ENCODE data around the gene PTGDS. TPM values are rescaled to one million over a fixed set of nuclear protein-coding genes. Genes with fewer than 3 reads are reported as not detected.

Gene PTGDS
- total and polyA plus RNA-seq, 9 of the 15 experiments (the other 6 are each of a cell fraction or from before 2014, with no cell fraction given): 0.46 to 7.1 (median 2.0) TPM

DNA sequence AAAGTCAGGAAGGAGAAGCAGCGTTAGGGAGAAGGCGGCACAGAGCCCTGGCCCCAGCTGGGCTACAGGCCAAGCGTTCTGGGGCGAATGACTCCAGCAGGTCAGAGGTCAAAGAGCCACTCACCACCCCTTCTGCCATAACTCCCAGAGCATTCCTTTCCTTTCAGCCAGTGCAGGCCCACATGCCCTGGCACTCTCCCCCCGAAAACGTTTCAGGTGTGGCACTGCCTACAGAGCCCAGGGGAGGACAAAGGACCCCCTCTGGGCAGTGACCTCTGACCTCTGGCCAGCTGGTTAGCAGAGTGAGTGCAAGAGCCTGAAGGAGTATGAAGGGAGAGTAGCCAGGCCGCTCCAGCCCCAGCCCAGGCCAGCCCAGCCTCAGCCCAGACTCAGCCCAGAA, 45.9 kb downstream of the PTGDS start (continued):
- TF ChIP-seq TSHZ1 (CRISPR knock-in tag; IDR thresholded peaks at IDR 0.05) (no peak), DPF2 (IDR thresholded peaks at IDR 0.05) (no peak), NR2C2 (CRISPR knock-in tag; IDR thresholded peaks at IDR 0.05) (peak; percentile 88), NR2C2 (tag; IDR thresholded peaks at IDR 0.05) (peak; percentile 77; the same call in 1 of the 2 replicates), MTA3 (IDR thresholded peaks at IDR 0.05; ENCODE audit: borderline replicate concordance) (no peak), MED1 (CRISPR knock-in tag; IDR thresholded peaks at IDR 0.05; ENCODE audit: borderline replicate concordance) (no peak), BCOR (IDR thresholded peaks at IDR 0.05) (no peak), RFX5 (IDR thresholded peaks at IDR 0.05; ENCODE audit: low read depth, low read length) (no peak), RBM17 (IDR thresholded peaks at IDR 0.05; ENCODE audit: borderline replicate concordance, low read depth, low read length) (no peak), NR3C1 (CRISPR knock-in tag; IDR thresholded peaks at IDR 0.05) (no peak), GABPB2 (CRISPR knock-in tag; conservative IDR thresholded peaks at IDR 0.05) (no peak), ZNF830 (CRISPR knock-in tag; IDR thresholded peaks at IDR 0.05) (no peak), ZNF354B (CRISPR knock-in tag; IDR thresholded peaks at IDR 0.05) (no peak), NFRKB (IDR thresholded peaks at IDR 0.05; ENCODE audit: low read depth) (no peak), TRIM28 (IDR thresholded peaks at IDR 0.05) (no peak), ZNF561 (CRISPR knock-in tag; conservative IDR thresholded peaks at IDR 0.05) (no peak), HDGF (IDR thresholded peaks at IDR 0.05) (no peak), SREBF2 (CRISPR knock-in tag; IDR thresholded peaks at IDR 0.05) (no peak), ZNF124 (CRISPR knock-in tag; IDR thresholded peaks at IDR 0.05) (no peak), ZNF717 (CRISPR knock-in tag; IDR thresholded peaks at IDR 0.05) (no peak), CHD2 (IDR thresholded peaks at IDR 0.05; ENCODE audit: low read depth, low read length) (no peak)
- TF ChIP-seq, protein P1, sequence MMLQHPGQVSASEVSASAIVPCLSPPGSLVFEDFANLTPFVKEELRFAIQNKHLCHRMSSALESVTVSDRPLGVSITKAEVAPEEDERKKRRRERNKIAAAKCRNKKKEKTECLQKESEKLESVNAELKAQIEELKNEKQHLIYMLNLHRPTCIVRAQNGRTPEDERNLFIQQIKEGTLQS (IDR thresholded peaks at IDR 0.05): no peak
- TF ChIP-seq, protein P1 (CRISPR knock-in tag; conservative IDR thresholded peaks at IDR 0.05): no peak
- TF ChIP-seq, protein P2, sequence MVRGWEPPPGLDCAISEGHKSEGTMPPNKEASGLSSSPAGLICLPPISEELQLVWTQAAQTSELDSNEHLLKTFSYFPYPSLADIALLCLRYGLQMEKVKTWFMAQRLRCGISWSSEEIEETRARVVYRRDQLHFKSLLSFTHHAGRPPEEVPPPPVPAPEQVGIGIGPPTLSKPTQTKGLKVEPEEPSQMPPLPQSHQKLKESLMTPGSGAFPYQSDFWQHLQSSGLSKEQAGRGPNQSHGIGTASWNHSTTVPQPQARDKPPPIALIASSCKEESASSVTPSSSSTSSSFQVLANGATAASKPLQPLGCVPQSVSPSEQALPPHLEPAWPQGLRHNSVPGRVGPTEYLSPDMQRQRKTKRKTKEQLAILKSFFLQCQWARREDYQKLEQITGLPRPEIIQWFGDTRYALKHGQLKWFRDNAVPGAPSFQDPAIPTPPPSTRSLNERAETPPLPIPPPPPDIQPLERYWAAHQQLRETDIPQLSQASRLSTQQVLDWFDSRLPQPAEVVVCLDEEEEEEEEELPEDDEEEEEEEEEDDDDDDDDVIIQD (CRISPR knock-in tag; IDR thresholded peaks at IDR 0.05): no peak
- TF ChIP-seq, protein P3, sequence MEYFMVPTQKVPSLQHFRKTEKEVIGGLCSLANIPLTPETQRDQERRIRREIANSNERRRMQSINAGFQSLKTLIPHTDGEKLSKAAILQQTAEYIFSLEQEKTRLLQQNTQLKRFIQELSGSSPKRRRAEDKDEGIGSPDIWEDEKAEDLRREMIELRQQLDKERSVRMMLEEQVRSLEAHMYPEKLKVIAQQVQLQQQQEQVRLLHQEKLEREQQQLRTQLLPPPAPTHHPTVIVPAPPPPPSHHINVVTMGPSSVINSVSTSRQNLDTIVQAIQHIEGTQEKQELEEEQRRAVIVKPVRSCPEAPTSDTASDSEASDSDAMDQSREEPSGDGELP (CRISPR knock-in tag; IDR thresholded peaks at IDR 0.05; ENCODE audit: borderline replicate concordance): peak; percentile 95
